ENCODE measurements around the gene ALG3.

DNA sequence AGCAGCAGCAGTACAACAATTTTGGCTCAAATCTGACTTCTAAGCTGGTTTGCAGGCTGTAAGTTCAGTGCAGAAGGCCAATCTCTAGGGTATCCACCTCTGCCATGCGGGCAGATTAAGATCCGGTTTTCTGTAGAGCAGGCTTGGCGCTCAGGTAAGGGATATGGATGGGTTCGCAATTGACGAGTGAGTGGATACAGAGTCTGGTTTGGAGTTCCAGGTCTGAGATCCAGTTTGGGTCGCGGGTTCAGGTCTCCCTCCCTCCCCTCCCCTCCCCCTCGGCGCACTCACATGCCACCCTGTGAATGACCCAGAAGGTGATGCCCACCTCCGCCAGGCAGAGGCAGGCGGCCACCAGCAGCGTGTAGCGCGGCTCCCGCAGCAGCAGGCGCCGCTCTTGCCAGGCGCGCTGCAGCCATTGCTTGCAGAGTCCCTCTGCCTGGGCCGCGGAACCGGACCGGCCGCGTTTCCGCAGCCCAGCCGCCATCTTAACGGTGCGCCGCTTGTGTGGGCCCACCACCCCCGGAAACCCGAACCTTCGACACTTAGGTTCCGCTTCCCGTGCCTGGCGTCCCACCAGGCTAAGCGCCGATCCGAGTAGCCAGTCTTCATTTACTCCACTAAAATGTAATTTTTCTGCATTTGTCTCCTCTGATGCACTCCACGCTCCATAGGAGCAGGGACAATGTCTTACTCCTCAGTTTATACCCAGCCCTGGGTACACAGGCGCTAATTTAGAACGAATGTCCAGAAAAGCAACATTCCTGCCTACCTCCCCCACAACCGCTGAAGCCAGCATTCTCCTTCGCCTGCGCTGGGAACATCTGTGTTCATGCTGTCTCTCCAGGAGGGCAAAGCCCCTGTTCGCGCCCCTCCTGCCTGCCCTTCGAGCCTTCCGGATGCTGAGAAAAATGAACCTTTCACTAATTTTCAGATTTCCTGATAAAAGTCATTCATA is at the start of gene ALG3:
- TF ChIP-seq, protein P1, sequence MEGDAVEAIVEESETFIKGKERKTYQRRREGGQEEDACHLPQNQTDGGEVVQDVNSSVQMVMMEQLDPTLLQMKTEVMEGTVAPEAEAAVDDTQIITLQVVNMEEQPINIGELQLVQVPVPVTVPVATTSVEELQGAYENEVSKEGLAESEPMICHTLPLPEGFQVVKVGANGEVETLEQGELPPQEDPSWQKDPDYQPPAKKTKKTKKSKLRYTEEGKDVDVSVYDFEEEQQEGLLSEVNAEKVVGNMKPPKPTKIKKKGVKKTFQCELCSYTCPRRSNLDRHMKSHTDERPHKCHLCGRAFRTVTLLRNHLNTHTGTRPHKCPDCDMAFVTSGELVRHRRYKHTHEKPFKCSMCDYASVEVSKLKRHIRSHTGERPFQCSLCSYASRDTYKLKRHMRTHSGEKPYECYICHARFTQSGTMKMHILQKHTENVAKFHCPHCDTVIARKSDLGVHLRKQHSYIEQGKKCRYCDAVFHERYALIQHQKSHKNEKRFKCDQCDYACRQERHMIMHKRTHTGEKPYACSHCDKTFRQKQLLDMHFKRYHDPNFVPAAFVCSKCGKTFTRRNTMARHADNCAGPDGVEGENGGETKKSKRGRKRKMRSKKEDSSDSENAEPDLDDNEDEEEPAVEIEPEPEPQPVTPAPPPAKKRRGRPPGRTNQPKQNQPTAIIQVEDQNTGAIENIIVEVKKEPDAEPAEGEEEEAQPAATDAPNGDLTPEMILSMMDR (IDR thresholded peaks at IDR 0.05) = peak in 1 of 12 donors; percentile 16
- peak in 1 of 2 donors; percentile 62 for TF ChIP-seq POLR2A (IDR thresholded peaks at IDR 0.05)
